Sciatic nerve (tissue), 2 donors: ENCODE results near the gene MBTPS1. TPM values are rescaled to one million over a fixed set of nuclear protein-coding genes. Genes with fewer than 3 reads are reported as not detected.

Experiments
- ATAC-seq: fragments of 200-7000 bp; cut with Tn5 transposase; one replicate; pipeline ENCODE4 v1.9.1; 2020; ENCODE audit warnings: mild to moderate bottlenecking, moderate library complexity
- DNase-seq: peaks from one replicate; pipeline ENCODE4 v3.0.0-alpha.2; 2020; ENCODE audit warnings: low spot score
- intact Hi-C: fragments of 100-400 bp; cut with DNase I; formaldehyde crosslinking; loops from one replicate; pipeline ENCODE4 v1.14.2; 2022
- total RNA-seq: library from RNA; stranded (reverse); fragmentation: NEBNext Ultra II Directional; extraction: Animal tissue kit (Norgen Biotek cat#: 25700); gene quantifications from one replicate; pipeline ENCODE4 v1.2.1, GENCODE V29; 2021
- donor health status: DM: no; HTN: no; CAD: no.
- donor health status: DM: no; HTN: no; CAD: no.

MBTPS1 gene
- total RNA-seq, 1 donor from 2014 or later, result 91.1 TPM

DNA sequence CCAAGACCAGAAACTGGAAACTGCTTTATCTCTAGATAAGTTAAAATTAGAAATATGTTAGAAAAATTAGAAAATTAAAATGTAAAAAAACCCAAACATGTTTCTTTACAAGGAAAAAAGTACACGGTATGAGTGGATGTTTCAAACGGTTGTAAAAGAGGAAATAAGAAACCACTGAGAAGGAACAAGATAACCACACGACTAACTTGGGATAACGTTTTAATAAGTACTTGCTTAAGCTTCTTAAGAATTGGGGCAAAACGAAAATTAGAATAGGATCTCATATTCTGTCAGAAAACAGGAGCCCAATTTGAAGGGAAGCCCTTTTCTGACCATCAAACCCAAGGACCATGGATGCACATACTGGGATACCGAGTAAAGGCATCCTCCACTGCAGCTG lies 31.0 kb downstream of the MBTPS1 start:
- no peak for ATAC-seq
- DNase-seq, result no peak
- intact Hi-C loops, result loop anchor here (10.0 kb wide), 1 partner anchor 99 kb away; the partner anchor contains the start of gene TAF1C

DNA sequence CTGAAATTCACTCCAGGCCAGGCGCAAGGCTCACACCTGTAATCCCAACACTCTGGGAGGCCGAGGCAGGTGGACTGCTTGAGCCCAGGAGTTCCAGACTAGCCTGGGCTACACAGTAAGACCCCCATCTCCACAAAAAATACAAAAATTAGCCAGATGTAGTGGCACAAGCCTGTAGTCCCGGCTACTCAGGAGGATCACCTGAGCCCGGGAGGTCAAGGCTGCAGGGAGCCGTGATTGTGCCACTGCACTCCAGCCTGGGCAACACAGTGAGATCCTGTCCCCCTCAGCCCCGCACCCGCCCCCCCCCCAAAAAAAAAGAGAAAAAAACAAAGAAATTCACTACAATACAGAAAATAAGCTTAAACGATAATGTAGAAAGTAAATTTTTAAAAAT lies 31.5 kb downstream of the MBTPS1 start:
- intact Hi-C loops, result loop anchor here (10.0 kb wide), 1 partner anchor 100 kb away; the partner anchor contains the start of gene TAF1C
- ATAC-seq, result no peak
- no peak for DNase-seq

DNA sequence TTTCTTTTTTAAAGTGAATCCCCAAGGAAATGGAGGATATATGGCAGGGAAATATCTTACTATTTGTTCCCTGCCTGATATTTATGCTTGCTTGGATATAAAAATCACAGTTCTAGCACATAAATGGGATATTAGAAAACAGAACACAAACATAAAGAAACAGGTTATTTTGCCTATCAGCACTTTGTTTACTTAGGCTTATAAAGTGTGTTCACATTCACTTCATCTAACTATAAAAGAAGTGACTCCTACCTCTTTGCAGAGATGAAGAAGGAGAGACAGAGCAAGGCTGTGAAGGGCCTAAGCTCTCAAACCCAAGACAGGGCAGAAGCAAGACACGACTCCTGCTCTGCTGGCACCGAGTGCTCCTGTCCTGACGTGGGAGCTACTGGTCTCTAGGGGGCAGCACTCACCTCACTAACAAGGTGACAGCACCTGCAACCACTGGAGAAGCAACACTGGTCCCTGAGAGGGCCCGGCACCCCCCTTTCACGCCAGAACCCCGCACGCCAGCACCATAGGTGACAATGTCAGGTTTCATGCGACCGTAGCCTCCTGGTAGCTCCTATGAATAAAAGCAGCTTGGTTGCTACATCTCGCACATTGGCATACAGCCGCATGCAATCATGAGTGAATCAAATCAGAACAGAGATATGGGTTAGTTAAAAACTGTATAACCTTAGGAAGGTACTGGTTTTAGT lies 32.0 kb downstream of the MBTPS1 start:
- intact Hi-C loops, result loop anchor here (10.0 kb wide), 1 partner anchor 100 kb away; the partner anchor contains the start of gene TAF1C
- peak; percentile 47 for ATAC-seq
- DNase-seq, result no peak

DNA sequence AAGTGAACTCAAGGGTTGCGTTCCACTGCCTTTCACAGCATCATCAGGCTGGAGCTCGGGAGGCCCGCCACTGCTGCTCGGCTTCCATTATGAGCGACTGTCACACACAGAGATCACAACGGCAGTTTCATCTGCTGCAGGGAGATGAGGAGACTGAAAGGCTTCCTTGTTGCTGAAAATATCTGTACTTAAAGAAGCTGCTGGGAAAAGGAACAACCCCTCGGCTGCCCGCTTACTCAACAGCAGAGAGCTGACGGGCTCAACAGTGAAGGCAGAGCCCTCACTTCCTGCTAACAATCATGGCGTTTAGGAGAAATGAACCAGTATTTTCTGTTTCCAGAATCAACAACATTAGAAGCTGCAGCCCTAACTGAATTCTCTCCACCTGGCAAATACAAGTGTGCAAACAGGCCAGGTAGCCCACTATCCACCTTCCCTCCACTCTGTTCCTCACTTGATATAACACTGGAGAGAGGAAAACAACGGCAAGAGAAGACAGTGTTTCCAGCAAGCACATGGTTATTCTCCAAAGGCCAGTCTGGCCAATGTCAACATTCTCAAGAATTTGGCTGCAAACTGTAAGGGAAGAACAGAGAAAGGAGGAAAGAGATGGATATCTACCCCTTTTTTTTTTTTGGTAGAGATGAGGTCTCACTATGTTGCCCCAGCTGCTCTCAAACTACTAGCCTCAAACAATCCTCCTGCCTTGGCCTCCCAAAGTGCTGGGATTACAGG lies 33.7 kb downstream of the MBTPS1 start:
- intact Hi-C loops, result loop anchor here (10.0 kb wide), 1 partner anchor 102 kb away; the partner anchor contains the start of gene TAF1C
- no peak for DNase-seq
- peak; percentile 81 for ATAC-seq

DNA sequence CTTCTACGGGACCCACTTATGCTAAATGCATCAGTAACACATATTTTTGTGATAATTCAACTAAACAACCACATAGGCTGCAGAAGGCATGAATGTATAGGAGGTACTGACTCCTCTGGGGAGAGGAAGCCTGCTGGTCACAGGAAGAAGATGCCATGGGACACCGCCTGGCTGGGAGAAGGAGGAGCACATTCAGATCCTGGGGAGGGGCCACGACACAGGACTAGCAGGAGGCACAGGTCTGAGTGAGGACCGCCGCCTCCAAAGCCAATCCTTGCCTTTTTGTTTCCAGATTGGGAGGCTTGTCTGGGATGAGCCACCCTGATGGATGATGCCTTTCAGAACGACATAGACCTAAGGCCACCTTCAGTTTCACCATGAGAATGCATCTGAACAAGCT lies 34.6 kb downstream of the MBTPS1 start:
- intact Hi-C loops, result loop anchor here (10.0 kb wide), 1 partner anchor 103 kb away; the partner anchor contains the start of gene TAF1C
- DNase-seq (no peak), ATAC-seq (no peak)

DNA sequence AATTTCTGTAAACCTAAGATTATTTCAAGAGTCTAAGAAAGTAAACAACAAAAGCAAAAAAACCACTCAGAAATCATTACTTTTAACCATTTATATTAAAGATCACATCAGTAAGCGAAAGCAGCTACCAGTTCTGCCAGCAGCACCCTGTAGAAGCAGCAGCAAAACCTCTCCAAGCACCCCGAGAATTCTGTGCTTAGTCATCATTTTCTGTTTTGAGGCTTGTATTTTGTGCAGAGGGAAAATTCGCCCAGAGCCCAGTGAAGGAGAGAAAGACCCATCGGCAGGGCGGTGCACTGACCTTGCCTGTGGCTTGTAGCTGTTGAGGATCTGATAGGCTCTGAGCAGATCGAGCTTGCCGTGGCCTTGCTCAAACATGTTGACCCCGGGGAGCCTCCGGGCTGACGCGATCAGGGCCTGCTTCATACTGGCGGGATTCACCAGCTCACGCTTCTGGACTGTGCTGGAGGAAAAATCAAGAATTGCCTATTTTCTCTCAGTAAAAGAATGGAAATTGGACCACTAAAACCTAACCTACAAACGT lies 35.2 kb downstream of the MBTPS1 start:
- intact Hi-C loops, result loop anchor here (10.0 kb wide), 1 partner anchor 103 kb away; the partner anchor contains the start of gene TAF1C

DNA sequence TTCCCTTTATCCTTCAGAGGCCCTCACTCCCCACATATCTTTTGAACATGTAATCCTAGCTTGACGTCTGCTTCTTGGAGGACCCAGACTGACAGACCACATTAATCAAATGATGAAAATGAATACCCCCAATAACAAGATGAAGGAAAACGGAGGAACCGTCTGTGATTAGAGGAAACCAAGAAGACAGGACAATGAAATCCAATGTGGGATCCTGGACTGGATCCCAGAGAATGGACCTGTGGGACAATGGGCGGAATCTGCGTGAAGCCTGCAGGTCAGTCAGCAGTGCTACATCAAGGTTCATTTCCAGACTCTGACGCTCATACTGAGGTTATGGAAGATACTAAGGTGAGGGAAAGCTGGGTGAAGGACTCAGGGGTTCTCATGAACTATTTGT lies 35.9 kb downstream of the MBTPS1 start:
- DNase-seq (no peak), ATAC-seq (no peak)
- intact Hi-C loops, result loop anchor here (10.0 kb wide), 1 partner anchor 104 kb away; the partner anchor contains the start of gene TAF1C

More for the DNA sequence above, 35.2 kb downstream of the MBTPS1 start:
- ATAC-seq (peak; percentile 57), DNase-seq (no peak)

DNA sequence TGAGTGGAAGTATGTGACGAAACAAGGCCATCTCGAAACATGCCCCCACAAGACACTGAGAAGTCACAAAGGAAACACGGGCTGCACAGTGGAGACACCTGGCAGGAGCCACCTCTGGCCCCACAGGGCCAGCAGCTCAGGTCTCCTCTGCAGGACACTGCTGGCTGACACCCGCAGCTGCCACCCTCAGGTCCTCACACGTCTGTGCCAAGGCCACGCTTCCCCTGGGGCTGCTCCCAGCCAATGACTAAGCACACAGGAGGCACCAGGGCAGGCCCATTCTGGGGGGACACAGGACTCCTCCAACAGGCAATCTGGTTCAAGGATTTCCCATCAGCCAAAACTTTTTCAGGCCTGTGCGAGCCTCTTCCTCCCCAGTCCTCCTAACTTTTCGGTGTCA lies 36.4 kb downstream of the MBTPS1 start:
- ATAC-seq, result no peak
- DNase-seq, result no peak
- intact Hi-C loops, result loop anchor here (10.0 kb wide), 1 partner anchor 104 kb away; the partner anchor contains the start of gene TAF1C

DNA sequence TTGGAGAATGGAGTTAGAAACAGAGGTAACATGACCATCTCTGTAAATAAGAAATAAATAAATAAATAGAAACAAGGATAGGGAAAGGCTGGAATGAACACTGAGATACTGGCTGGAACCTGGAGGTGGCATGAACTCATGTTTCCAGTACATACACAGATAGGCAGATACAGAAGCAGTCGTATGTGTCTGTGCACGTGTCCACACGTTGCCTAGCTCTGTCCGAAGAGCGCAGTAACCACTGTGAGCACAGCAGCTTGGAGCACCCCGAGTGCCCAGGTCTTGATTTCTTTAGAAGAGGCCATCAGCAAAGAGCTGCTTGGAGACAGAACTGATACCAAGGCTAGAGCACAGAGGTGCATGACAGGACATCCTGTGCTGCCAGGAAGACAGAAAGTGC lies 37.1 kb downstream of the MBTPS1 start:
- intact Hi-C loops, result loop anchor here (10.0 kb wide), 1 partner anchor 105 kb away; the partner anchor contains the start of gene TAF1C
- no peak for ATAC-seq
- DNase-seq, result no peak

DNA sequence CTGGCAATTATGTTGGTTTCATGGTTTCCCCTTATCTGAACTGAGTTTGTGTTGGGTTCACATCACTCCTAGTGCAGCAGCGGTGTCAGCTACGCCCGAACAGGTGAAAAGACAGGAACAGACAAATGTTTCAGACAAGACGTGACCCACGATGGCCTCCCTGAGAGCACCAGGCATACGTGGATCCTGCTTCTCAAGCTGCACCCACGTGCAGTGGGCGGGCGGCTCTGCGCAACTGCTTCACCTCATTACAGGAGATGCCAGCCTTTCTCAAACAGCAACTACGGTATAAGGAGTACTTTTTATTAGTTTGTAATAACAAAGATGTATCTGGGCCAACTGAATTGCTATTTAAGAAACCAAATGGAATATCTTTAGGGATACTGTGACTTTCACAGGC lies 41.4 kb downstream of the MBTPS1 start:
- DNase-seq (no peak), ATAC-seq (no peak)
- intact Hi-C loops, result no loop called here

DNA sequence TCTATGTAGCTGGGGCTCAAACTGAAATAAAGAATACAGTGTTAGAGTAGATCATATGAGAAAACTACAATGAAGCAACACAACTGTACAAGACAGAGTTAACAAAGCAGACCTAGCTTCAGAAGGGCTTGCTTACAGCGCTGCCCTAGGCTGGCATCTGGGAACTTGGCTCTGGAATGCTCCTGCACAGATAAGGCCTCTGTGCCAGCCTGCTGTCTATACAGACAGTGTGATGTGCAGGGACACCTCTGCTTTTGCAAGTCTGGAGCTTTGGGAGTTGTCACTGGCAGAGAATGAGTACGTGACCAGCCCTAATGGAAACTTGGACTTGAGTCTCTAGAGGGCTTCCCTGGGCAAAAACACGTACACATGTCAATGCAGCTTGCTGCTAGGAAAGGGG lies 42.0 kb downstream of the MBTPS1 start:
- DNase-seq (no peak), ATAC-seq (no peak)
- intact Hi-C loops, result no loop called here

DNA sequence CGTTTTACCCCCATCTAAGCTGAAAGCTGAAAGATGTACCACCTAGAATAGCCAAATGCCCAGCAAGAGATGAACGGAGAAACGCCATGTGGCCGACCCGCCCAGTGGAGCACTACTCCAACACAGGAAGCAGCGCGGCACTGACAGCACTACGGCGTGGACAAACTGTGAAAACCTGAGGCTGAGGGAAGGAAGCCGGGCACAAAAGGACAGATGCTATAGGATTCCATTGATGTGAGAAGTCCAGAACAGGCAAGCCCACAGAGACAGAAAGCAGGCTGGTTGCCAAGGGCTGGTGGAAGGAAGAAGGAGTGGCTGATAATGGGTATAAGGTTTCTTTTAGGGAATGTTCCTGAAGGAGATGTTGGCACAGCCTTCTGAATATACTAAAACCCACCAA lies 44.7 kb downstream of the MBTPS1 start:
- DNase-seq (no peak), ATAC-seq (no peak)
- intact Hi-C loops, result no loop called here

DNA sequence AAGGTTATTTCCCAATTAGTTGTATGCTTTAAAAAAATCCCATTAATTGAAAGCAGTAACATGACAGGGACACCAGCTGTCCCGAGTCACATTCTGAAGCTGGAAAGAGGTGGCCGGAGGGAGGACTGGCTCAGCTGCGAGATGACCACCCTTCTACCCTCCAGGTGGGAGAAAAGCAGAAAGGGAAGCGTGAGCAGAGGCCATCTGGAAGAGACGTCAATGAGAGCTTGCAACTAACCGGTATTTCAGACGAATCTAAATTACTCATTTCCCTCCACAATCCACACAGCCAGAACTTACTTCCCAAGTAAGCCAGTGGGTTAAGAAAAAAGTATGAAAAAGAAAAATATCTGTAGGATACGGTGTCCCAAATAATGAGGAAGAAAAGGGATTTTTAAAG lies 45.6 kb downstream of the MBTPS1 start:
- intact Hi-C loops, result no loop called here
- no peak for ATAC-seq
- no peak for DNase-seq

DNA sequence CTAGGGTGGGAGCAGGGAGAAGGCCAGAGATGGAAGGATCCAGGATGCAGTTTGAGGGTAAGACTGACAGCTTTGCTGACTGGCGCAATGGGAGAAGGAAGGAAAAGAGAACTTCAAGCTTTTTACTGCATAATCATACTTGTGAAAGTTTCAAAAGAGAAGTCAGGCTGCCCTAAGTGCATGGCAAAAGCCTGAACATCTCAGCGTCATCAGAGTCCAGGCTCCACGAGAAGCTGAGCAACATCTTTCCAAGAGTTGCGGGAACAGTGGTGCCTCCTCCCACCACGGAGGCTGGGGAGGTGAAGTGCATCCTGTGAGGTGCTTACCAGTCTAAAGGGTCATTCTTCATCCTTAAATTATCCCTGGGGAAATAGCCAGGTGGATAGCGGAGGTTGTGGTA lies 47.2 kb downstream of the MBTPS1 start:
- no peak for ATAC-seq
- intact Hi-C loops, result no loop called here
- no peak for DNase-seq

DNA sequence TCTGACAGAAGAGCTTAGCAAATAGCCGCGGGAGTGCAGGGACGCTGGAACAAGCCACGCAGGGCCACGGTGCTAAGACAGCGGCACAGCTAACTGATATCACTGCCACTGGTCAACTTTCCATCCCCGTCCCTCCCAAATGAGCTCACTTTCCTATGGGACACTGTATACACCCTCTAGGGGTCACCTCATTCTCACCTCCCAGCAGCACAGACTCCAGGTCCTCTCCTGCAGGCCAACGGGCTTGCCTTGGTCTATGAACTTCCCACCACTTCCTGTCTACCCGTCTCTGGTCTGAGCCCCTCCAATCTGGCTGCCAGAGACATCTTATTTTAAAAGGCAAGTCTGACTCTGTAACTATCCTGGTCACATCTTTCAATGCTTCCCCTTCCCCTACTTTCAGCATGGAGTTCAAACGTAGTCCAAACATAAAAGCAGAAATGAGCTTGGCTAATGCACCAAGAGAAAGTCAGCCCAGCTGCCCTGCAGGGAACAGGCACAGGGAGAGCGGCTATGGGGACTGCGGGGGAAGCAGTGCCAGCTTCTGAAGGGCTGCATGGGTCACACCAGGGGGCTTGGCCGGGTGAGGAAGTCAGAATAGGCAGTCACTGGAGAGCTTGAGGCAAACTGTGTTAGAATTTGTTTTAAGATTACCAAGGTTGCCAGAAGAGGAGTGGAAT lies 47.8 kb downstream of the MBTPS1 start:
- intact Hi-C loops, result no loop called here
- ATAC-seq (no peak), DNase-seq (no peak)

DNA sequence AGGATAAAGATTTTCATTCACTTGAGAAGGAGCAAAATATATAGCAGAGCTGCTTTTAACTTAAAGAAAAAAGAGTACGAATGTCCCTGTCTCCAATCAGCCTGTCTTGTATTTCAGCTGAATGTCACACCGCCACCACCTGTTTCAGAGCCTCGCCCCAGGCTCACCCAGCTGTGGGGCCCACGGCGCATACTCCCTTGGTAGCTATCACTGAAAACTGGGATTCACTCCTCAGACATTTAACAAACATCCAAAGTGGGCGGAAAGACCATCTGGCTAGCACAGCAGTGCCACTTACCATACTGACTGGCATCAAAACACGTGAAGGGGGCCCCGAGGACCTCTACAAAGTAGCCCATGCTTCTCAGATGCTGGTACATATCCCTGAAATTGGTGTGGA lies 48.7 kb downstream of the MBTPS1 start:
- intact Hi-C loops, result no loop called here
- ATAC-seq, result no peak
- DNase-seq, result no peak

DNA sequence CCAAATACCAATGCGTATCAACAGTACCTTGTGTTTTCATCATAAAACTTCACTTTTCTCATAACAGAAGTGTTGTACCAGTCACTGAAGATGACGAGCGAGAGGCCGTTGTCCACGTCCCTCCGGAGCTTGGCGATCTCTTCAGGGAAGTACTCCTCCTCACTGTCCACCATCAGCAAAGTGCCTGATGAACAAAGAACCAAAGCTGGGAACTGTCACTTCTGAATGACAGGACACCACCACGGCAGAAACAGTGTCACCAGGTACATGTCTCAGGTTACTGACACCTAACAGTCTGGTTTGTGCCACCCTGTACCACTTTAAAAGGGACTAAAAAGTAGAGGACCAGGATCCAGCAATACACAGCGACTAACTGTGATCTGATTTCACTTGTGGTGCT lies 49.1 kb downstream of the MBTPS1 start:
- ATAC-seq (no peak), DNase-seq (no peak)
- intact Hi-C loops, result no loop called here

DNA sequence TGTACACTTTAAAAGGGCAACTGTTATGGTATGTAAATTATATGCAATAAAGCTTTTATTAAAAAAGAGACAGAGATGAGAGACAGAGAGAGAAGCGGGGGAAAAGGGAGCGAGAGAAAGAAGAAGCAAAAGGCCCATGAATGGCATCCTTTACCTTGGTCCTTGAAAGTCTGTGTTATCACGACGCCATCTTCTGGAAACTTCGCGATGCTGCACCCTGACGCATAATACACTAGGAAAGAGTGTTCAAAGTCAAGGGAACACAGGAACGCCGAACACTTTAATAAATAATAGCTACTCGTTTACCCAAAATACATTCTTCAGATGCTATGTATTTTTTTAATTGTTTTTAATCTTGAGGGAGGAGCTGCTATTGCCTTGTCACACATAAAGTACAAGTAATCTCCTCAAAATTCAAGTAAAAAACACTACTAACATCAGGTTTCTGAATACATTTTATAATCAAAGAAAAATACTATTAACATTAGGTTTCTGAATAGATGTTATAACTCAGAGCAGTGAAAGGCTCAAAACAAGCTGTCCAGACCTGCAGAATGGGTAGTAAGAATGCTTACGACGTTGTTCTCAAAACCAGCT lies 51.1 kb downstream of the MBTPS1 start:
- no peak for DNase-seq
- peak; percentile 61 for ATAC-seq
- intact Hi-C loops, result no loop called here

DNA sequence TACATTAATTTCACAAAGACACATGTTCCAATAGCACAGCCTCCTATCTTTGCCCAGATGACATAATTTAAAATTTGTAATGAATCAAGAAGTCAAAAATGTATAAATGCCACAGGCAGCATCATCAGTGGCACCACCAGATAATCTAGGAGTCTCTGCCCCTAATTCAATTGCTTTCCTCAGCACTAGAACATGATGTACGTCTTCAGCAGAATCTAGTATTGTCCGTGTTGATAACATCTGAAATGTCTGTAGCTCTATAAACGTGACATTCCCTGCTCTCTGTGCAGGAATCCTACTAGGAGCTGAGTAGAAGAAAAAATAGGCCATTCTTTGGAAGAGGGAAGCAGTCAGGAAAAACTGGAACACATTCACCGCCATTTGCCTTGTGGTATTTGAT lies 52.8 kb downstream of the MBTPS1 start:
- intact Hi-C loops, result loop anchor here (5.0 kb wide), 1 partner anchor 92 kb away; no protein-coding TSS in a partner anchor
- DNase-seq (no peak), ATAC-seq (no peak)
